Mammary epithelial cell (primary cell): Measurements from ENCODE around the gene CCDC93.

Source experiments
- CTCF ChIP-seq, 2 donors: IDR thresholded peaks in 1 of 2; conservative IDR thresholded peaks in 1 of 2; 2 replicates each; pipeline ENCODE4 v1.5.1; 2011 to 2012; ENCODE audit warnings: inconsistent platforms in 2 of 2, low read length in 2 of 2, mild to moderate bottlenecking in 2 of 2, control low read depth in 1 of 2, low read depth in 1 of 2; ENCODE audit not compliant: insufficient read depth in 1 of 2; ENCODE audit errors: extremely low read depth in 1 of 2
- EZH2 ChIP-seq: IDR thresholded peaks from 2 replicates; pipeline ENCODE4 v1.6.1; 2012; ENCODE audit warnings: low read length, inconsistent platforms, borderline replicate concordance

GRCh38 chr2:117982376-117983033, 31.4 kb downstream of the CCDC93 start:
- TF ChIP-seq CTCF (conservative IDR thresholded peaks at IDR 0.05 in 1 of 2, IDR thresholded peaks at IDR 0.05 in 1 of 2; ENCODE audit: extremely low read depth in 1 of 2, insufficient read depth in 1 of 2, low read depth in 1 of 2, low read length in 2 of 2), result no peak
- no peak for TF ChIP-seq EZH2
